Suppressor macrophage (primary cell): ENCODE results near the gene CHST11.
"Not testable (repeated sequence)": the region's sequence is repeated elsewhere in the genome, so short reads cannot be mapped to it uniquely, and the experiment has no call there.

Source experiments
- DNase-seq, 4 experiments: peaks; one replicate each; pipeline ENCODE4 v3.0.0-alpha.2; 2020 to 2022

Gene CHST11

DNA sequence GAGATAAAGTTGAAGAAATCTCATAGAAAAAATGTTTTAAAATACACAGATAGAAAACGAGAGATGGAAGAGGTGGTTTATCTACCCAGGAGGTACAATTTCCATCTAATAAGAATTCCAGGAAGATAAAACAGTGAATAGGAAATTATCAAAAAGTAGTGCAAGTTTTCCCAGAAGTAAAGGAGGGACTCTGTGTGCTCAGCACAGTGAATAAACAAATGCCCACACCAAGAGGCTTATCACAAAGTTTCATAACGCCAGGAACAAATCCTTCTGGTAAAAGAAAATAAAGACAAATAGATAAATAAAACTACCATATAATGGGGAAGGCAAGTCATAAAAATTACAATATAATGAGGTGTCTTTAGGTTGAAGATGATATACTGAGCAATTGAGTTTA, 322.4 kb downstream of the CHST11 start:
- no peak for DNase-seq

DNA sequence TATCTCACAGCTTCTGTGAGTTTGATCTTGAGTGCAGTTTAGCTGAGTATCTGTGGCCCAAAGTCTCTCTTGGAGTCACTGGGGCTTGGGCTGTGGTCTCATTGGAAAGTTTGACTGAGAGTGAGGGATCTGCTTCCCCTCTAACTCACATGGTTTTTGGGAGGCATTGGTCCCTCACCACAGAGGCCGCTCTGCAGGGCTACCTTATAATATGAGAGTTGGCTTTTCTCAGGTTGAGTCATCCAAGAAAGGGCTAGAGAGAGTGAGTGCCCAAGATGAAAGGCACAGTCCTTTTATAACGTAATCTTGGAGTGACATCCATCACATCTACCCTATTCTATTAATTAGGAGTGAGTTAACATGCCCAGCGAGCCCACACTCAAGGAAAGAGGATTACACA, 325.5 kb downstream of the CHST11 start:
- DNase-seq = no peak

DNA sequence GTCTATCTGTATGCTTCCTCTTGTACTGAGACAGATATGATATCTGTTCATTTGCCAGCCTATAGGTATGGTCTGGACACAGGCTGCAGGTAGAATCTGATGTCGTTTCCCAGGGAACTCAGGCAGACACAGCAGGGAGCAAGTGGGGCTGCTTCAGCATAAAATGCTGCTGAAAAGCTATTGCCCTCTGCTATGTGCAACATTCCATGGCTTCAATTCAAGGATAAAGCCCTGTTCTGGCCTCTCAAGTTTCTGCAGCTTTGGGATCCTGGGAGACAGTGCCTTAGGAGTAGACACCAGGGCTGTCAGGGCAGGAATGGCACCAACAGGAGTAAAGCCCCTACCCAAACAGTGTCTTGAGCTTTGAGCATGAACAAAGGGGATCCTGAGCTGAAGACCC, 327.8 kb downstream of the CHST11 start:
- no peak for DNase-seq

DNA sequence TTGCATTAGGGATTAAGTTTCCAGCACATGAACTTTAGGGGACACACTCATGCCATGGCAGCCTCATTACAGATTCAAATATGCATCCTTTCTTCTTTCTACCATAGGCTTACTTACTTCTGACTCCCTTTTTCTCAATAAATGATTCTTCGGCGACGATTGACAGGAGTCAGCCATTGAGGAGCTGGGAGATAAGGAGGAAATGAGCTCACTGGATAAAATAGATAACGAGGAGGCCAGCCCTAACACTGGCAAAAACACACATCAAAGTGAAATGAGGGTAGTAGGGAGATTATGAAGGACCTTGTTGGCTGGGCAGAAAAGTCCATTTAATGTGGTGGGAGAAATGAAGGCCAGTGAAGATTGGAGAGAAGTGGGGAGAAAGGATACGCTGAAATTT, 329.1 kb downstream of the CHST11 start:
- DNase-seq = no peak

DNA sequence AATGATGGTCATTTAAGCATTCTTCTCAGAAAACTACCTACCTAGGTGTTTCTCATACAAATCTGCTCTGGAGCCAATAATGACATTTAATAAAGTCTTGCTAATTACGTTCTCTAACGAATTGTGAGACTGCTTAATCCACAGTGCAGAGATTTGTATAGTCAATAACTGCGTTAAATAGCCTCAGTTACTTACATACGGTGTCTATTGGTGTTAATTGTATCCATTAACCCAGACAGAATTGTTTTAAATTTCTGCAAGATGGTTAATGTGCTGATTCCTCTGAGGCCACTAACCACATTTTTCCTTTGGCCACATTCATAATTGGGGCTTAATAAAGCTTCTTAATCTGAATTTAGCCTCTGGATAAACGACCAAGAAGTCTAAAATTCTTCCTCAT, 329.6 kb downstream of the CHST11 start:
- DNase-seq = no peak

DNA sequence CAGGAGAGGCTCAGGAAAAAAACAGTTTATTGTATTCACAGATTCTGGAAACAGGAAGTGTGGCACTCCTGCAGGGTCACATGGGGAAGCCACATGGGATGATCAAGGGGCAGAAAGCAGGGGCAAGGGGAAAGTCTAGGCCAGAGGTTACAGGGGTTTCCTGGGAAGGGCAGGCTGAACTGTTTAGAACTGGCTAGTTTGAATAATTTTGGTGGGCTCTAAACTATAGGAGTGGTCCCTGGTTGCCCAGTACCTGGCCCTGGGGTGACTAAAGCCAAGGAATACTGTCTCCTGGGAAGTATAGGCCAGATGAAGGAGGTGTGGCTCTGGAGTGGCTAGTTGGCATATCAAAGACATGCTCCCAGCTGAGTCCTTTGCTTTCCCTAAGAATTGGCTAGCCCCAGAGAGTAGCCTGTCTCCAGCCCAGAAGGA, 332.1 kb downstream of the CHST11 start:
- DNase-seq = peak; percentile 21 to 66 (median 57)

DNA sequence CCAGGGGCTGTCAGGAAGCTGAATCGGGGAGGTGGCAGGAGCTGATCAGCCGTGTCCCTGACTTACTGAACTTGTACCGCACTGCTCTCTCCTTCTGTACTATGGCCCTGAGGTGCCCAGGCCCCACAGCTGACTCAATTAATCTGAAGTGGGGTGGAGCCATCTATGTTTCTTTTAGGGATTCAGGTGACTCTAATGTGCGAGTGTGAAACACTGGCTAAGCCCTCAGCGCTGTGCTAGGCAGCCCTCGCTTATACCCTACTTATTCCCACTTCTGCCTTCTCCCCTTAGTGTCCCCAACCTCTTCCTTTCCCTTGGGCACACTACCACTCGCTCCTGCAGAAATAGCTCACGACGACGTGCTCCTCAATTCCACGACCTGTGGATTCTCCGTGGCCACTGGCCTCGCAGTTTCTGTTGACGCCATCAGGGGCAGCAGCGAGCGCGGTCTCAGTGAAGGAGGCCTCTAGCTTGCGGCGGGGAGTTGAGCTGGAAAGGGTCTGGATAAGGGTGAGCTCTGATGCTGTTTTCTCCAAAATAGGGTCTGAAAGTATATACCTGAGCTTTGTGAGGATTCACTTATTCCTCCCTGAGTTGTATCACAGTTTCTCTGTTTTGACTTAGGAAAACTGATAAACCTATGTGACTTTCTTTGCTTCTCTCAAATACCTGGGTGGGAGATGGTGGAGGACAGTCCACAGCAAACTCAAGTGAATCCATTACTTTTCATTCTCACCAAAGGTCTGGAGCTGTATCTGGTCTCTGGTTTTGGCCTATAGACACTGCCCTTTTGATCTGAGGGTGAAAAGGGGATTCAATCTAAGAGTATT, 333.8 kb downstream of the CHST11 start:
- DNase-seq = peak; percentile 21 to 59 (median 36)

DNA sequence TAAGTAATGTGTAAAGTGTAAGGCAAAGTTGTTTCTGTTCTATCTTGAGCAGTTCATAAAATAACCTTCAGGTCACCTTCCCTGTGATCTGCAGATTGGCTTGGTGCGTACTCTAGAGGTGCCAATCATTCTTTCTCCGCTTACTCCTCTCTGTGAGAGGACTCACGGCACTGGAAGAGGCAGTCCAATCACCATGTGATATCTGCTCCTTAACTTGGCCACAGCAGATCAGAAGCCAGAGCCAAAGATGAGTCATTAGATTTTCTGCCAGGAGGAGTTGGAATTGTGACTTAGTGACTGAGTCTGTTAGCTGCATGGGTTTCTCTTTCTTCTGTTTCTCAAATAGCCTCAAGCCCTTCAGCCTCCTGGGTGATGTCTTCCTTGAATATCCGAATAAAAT, 335.8 kb downstream of the CHST11 start:
- DNase-seq = no peak

DNA sequence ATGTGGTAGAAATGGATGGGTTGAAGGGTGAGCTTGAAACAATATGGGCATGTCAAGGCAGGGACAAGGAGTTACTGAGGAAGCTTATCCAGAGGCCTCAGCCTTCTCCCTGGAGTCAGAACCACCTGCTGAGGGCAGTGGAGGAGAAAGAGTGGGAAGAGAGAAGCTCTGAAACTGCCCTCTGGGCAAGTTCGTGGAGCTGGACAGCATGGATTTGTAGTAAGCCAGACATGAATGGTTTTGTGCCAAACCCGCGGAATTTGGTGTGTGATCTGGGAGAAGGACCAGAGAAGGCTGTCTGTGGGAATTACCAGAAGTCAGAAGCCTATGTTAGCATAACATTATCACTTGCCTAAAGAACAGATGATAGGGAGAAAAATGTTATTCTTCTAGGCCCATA, 336.5 kb downstream of the CHST11 start:
- no peak for DNase-seq

DNA sequence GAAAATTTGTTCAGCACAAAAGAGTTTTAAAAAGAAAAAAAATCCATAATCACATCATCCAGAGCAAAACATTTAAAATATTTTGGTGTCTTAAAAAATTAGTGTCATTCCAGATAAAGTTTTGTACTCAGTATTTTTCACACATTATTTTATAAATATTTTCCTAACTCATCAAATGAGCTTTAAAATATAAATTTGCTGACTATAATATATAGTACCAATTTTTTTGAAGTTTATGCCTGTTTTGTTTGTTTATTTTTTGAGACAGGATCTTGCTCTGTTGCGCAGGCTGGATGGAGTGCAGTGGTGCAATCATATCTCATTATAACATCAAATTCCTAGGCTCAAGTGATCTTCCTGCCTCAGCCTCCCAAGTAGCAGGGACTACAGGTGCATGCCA, 337.2 kb downstream of the CHST11 start:
- no peak for DNase-seq

DNA sequence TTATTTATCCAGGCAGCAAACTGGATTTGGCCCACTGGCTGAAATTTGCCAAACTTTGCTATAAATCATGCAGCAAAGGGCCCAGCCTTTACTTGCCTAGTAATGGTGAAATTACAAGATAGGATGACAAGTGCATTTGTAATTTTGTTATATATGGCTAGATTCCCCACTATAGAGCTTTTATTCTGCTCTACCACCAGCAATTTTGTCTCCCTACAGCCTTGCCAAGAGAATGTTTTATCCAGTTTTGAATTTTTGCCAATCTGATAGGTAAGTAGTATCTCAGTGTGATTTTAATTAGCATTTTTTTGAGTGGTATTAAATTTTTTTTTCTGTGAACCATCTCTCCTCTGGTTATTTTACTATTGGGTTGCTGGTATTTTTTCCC, 339.7 kb downstream of the CHST11 start:
- DNase-seq = no peak

DNA sequence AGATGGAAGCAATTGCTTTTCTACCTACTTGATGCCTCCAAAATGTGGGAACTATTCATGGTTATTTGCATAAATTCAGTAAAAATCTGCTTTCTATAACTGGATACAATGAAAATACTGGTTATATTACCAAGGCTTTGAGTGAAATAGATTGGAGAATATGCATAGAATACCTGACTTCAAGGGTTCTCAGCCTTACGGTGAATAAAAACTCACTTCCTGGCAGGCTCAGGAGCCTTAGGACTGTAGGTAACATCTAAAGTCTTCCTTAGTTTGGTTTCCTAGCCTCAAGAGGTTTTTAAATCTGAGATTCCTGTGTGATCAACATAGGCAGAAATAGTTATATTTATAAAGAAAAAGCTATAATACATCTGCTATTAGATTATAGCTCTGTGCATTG, 342.7 kb downstream of the CHST11 start:
- DNase-seq = no peak

DNA sequence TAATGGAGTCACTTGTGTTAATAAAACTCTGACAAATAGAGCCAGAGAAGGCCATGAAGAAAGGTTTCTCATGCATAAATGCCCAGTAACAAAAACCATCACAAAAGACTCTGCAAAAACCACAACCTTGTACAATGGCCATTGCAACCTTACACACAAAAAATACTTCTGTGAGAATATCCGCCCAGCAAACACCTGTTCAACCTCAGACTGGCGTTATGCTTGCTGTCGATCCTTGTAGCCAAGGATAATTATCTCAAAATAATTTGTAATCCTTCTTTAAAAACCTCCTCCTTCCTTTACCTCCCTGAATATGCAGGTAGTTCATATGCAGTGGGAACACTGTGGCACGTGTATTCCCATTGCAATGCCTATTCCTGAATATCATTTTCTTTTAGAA, 344.3 kb downstream of the CHST11 start:
- no peak for DNase-seq

DNA sequence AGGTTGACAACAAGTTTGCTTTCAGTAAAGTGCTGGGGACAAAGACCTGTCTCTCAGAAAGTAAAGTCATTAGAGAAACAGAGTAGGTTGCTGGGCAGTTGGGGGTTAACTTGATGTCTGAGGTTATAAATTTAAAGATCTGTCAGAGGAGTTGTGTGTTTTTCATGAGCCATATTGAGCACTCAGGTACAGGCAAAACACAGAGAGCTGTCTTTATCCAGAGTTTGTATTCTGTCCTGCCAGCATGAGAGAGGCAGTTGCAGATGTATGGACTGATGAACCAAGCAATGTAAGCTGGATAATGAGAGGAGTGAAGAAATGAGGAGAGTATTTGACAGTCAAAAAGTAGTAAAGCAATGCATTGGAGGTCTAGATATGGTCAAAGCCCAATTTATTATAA, 344.7 kb downstream of the CHST11 start:
- DNase-seq = no peak

DNA sequence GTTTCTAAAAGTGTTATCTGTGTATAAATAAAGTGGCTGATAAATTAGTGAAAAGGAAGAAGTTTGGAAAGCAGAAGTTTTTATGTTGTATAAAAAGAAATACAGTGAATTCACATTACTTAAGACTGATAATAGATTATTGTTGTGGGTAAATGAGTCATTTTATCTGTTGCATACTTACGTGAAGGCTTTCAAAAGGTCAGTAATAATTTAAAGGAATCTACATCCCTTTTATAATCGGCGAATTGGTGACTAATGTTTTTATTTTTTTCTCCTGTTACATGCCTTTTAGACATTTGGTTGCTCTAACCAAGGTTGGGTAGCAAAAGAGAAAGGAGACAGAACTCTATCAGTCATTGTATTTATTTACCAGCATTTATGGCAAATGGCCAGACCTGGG, 345.5 kb downstream of the CHST11 start:
- DNase-seq = no peak

DNA sequence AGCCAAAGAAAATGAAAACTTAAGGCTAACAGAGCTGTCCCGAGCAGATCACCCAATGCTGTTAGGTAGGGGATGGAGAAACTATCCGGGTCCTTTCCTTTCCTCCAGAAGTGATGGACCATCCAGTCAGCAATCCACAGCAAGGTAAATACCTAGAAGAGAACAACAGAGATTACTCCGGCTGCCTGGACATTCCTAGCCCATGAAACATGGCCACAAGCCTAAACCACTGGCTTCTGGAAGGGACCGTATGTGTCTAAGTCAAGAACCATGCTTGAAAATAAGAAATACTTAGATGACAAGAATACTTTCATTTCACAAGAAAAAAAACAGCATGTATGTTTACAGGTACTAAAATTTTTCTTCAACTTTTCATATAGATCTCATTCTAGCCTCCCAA, 348.4 kb downstream of the CHST11 start:
- DNase-seq = no peak

DNA sequence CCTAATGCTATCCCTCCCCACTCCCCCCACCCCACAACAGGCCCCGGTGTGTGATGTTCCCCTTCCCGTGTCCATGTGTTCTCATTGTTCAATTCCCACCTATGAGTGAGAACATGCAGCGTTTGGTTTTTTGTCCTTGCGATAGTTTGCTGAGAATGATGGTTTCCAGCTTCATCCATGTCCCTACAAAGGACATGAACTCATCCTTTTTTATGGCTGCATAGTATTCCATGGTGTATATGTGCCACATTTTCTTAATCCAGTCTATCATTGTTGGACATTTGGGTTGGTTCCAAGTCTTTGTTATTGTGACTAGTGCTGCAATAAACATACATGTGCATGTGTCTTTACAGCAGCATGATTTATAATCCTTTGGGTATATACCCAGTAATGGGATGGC, 349.4 kb downstream of the CHST11 start:
- DNase-seq = not testable (repeated sequence)

DNA sequence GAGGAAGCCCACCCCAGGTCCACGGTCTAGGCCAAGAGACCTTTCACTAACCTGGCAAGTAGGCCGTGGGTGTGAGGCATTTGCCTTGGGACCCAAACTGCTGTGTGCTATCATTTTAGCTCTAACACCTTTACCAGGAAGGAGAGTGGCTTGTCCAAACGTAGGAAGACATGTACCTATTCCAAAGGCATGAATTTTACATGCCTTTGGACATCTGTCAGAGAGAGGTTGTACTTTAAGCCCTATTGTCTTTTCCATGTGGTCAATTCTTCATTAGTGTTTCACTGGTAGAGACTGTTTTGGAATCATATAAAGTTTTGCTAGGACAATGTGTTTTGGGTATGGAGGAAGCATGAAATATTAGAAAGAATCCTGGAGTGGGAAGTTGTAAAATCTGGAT, 352.5 kb downstream of the CHST11 start:
- DNase-seq = no peak

DNA sequence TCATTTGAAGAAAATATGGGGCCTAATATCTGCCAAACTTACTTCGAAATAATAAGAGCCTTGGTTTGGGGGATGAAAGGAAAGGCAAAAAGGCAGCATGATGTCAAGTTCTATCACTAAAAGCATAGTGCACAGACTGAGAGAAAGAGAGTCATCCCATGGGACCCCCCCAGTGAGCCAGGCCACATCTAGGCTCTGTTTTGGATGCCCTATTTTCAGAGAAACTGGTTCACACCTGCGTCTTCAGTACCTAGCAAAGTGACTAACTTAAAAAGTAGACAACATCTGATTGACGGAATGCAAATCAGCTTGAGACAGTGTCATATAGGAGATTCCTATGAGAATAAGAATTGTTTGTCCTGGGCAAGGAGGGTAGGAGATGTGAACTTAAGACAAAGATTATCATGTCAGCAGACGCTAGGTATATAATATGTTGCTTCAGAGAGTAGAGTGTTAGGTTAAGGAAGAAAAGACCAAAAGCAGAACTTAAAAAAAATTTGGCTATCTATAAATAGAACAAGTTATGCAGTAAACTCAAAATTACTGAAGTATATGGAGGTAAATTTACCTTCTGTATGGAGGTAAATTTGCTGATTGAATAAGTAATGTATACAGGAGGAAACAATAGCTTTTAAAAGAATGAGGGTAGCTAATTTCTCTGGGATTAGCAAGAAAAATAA, 353.1 kb downstream of the CHST11 start:
- no peak for DNase-seq
